ENCODE measurements around the gene NPSR1. TPM values are rescaled to one million over a fixed set of nuclear protein-coding genes. Genes with fewer than 3 reads are reported as not detected.
"Not testable (repeated sequence)": the region's sequence is repeated elsewhere in the genome, so short reads cannot be mapped to it uniquely, and the experiment has no call there.

The NPSR1 gene
- polyA plus RNA-seq, 1 experiment = not detected

DNA sequence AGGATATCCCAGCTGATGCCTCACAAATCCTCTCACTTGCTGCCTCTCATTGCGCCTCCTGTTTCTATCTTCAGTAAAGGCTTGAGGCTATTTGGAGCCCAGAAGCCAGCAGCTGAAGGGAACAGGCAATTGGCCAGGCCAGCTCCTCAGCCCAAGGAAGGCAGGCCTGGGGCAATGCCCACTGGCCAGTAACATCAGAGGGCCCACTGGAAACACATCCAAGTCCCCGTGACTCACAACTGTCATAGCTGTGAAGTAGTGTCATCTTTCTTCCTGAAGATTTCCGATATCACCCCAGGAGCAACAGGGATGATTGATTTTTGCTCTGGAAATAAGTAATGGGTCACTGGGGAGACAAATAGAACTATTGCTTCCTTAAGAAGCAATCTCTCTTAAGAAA lies 209.3 kb downstream of the NPSR1 start:
- H3K4me3 ChIP-seq (ENCODE audit: low read depth, low read length); CTCF ChIA-PET; POLR2A ChIA-PET; H3K9me3 ChIP-seq (ENCODE audit: control insufficient read depth, insufficient read depth, low read length); DNase-seq (ENCODE audit: low read depth, low spot score); H3K27me3 ChIP-seq (ENCODE audit: control insufficient read depth, insufficient read depth, low read length); H3K27ac ChIP-seq (ENCODE audit: low read depth, low read length): not testable (repeated sequence)

DNA sequence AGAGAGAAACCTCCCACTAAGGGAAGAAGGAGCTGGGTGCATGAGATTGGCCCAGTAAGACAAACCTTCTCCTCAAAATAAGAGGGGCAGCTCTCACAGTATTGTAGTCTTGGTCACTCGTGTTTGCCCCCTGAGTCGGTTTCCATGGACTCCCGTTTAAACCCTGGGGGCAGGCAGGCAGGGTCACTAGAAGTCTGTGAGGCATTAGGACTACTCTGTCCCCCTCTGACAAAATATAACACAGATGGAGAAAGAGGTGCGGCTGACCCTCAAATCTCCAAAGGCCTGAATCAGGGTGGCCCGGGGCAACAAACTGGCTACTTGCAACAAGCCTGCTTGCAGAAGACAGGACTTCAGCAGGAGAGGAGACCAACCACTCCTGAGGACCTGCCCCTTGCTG lies 210.6 kb downstream of the NPSR1 start:
- H3K4me3 ChIP-seq (ENCODE audit: low read depth, low read length); H3K27ac ChIP-seq (ENCODE audit: low read depth, low read length); H3K27me3 ChIP-seq (ENCODE audit: control insufficient read depth, insufficient read depth, low read length); CTCF ChIA-PET; POLR2A ChIA-PET; H3K9me3 ChIP-seq (ENCODE audit: control insufficient read depth, insufficient read depth, low read length); DNase-seq (ENCODE audit: low read depth, low spot score): not testable (repeated sequence)

DNA sequence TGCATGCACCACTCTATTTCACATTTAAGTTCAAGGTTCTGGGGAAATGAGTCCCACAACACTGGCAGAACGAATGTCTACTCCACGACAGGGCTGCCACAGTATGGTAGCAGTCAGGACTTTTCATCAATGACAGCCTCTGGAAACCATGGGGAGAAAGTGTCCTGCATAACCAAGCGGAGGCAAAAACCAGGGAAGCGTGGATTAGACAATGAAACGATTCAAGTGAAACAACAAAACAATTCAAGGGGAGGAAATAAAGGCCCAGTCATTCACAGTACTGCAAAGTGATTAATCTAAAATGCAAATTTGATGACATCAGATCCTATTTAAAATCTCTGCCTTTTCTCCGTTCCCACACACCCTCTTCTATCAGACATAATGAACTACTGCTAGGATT lies 211.0 kb downstream of the NPSR1 start:
- ChIA-PET POLR2A (no interaction called here), CTCF (no interaction called here)
- H3K27ac ChIP-seq (ENCODE audit: low read depth, low read length) = no peak overlapping the region
- DNase-seq (ENCODE audit: low read depth, low spot score) = no peak
- H3K9me3 ChIP-seq (ENCODE audit: control insufficient read depth, insufficient read depth, low read length) = no peaks in the 10 kb centered on the region
- TF ChIP-seq, protein P1, sequence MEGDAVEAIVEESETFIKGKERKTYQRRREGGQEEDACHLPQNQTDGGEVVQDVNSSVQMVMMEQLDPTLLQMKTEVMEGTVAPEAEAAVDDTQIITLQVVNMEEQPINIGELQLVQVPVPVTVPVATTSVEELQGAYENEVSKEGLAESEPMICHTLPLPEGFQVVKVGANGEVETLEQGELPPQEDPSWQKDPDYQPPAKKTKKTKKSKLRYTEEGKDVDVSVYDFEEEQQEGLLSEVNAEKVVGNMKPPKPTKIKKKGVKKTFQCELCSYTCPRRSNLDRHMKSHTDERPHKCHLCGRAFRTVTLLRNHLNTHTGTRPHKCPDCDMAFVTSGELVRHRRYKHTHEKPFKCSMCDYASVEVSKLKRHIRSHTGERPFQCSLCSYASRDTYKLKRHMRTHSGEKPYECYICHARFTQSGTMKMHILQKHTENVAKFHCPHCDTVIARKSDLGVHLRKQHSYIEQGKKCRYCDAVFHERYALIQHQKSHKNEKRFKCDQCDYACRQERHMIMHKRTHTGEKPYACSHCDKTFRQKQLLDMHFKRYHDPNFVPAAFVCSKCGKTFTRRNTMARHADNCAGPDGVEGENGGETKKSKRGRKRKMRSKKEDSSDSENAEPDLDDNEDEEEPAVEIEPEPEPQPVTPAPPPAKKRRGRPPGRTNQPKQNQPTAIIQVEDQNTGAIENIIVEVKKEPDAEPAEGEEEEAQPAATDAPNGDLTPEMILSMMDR (IDR thresholded peaks at IDR 0.05; ENCODE audit: low read depth, low read length) = no peak
- H3K27me3 ChIP-seq (ENCODE audit: control insufficient read depth, insufficient read depth, low read length) = no peaks in the 10 kb centered on the region
- no peak overlapping the region for H3K4me3 ChIP-seq (ENCODE audit: low read depth, low read length)

DNA sequence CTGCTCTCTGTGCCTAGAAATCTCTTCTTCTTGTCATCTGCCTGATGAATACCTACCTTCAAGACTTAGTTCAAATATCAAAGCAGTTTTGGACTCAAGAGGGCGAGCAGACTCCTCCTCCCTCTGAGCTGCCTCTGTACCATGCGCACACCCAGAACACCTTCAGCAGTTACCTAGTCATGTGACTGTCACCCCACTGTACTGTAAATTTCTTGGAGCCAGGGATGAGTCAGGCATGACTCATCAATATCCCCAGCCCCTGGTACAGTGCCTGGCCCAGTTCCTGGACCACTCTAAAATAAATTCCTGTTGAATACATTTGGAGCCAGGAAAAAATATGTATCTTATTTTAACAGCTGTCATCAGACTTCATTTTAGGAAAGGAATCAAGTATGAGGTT lies 212.0 kb downstream of the NPSR1 start:
- DNase-seq (ENCODE audit: low read depth, low spot score); H3K27me3 ChIP-seq (ENCODE audit: control insufficient read depth, insufficient read depth, low read length); H3K4me3 ChIP-seq (ENCODE audit: low read depth, low read length); H3K27ac ChIP-seq (ENCODE audit: low read depth, low read length); H3K9me3 ChIP-seq (ENCODE audit: control insufficient read depth, insufficient read depth, low read length); POLR2A ChIA-PET; CTCF ChIA-PET: not testable (repeated sequence)

DNA sequence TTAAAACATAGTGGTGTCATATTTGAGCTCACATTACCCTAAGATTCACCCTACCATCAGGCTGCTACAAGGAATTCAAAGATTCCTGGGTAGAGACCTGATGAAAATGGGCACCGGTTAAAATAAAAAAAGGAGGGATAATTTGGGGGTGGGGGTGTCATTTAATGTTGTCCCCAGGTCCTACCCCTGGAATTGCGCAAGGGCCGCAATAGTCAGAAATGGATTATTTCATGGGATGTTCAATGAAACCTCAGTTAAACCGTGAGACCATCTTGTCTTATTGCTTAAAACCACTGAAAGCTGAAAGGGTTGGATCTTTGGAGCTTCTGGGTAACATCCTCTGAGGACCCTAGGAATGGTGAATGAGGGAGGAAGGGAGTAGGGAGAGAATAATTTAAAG lies 216.3 kb downstream of the NPSR1 start:
- H3K27ac ChIP-seq (ENCODE audit: low read depth, low read length); CTCF ChIA-PET; DNase-seq (ENCODE audit: low read depth, low spot score); H3K27me3 ChIP-seq (ENCODE audit: control insufficient read depth, insufficient read depth, low read length); POLR2A ChIA-PET; H3K9me3 ChIP-seq (ENCODE audit: control insufficient read depth, insufficient read depth, low read length); H3K4me3 ChIP-seq (ENCODE audit: low read depth, low read length): not testable (repeated sequence)

DNA sequence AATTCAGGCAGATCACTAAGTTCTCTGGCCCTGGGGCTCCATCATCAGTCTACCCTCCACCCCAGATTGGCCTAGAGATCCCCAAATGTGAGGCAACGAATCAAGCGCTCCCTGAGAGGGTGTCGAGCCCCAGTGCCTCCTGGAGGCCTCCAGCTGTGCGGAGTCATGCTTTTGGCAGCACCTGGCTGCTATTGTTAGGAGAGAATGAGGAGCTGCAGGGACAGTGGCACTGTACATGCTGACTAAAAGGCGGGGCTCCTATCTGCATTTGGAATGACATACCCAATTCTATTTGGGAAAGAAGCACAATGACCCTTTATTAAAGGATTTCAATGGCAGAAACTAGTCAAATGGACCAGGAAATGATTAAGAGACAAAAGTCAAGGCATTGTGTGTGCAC lies 217.5 kb downstream of the NPSR1 start:
- no peaks in the 10 kb centered on the region for H3K9me3 ChIP-seq (ENCODE audit: control insufficient read depth, insufficient read depth, low read length)
- POLR2A ChIA-PET = no interaction called here
- no peak for DNase-seq (ENCODE audit: low read depth, low spot score)
- no peak overlapping the region for H3K4me3 ChIP-seq (ENCODE audit: low read depth, low read length)
- H3K27me3 ChIP-seq (ENCODE audit: control insufficient read depth, insufficient read depth, low read length) = no peaks in the 10 kb centered on the region
- CTCF ChIA-PET = no interaction called here
- H3K27ac ChIP-seq (ENCODE audit: low read depth, low read length) = no peak overlapping the region
- TF ChIP-seq, protein P1 (IDR thresholded peaks at IDR 0.05; ENCODE audit: low read depth, low read length) = no peak

DNA sequence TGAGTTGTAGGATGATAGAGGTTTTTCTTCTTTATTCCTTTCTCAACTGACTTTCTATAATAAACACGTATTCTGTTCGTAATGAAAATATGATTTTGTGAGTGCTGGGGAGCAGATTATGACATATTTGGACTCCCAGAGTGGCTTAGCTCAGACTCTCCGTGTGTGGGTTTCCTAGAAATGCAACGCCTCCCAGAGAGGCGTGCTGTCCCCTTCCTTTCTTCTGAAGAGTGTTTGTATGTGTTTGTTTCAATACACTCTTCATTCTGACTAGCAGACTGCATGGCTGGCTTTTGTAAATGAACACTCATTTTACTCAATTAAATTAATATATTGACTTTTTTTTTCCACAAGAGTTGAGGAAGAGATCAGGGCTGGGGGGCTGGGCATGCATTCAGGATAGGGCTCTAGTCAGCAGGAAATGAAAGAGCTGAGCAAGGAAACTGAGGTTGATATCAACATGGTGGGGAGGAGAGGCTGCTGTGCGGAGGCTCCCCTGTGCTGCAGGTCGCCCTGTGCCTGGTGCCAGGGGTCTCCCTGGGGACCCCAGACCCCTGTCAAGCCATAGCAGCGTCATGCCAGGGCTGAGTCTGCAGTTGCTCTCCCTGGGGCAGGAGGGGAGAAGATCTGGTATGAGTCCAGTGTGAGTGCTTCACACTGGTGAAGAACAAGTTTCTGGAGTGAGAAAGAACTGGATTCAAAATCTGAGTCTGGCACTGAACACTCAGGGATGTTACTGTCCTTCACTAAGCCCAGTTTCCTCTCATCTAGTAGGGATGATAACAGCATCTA lies 221.1 kb downstream of the NPSR1 start:
- H3K4me3 ChIP-seq (ENCODE audit: low read depth, low read length); H3K27ac ChIP-seq (ENCODE audit: low read depth, low read length); H3K27me3 ChIP-seq (ENCODE audit: control insufficient read depth, insufficient read depth, low read length); POLR2A ChIA-PET; CTCF ChIA-PET; H3K9me3 ChIP-seq (ENCODE audit: control insufficient read depth, insufficient read depth, low read length); DNase-seq (ENCODE audit: low read depth, low spot score): not testable (repeated sequence)
